Activated CD4-positive, alpha-beta T cell treated with anti-CD3 and anti-CD28 coated beads, Interleukin-2, amount 10 ng/mL, durations not matched to agents 7 days and 5 days (primary cell): ENCODE results near the gene TMA7. TPM values are rescaled to one million over a fixed set of nuclear protein-coding genes. Genes with fewer than 3 reads are reported as not detected.

Source experiments
- CTCF ChIA-PET: fragments of 350-600 bp; sonication (Branson Sonifier 250); formaldehyde crosslinking; loops from one replicate; lab custom pipeline; 2021; ENCODE audit warnings: antibody characterized with exemption; lab: Charles Lee
- POLR2A ChIA-PET: fragments of 350-600 bp; sonication (Branson Sonifier 250); formaldehyde crosslinking; loops from one replicate; lab custom pipeline; 2021; ENCODE audit warnings: antibody characterized with exemption; lab: Charles Lee
- DNase-seq: peaks from one replicate; pipeline ENCODE4 v3.0.0-alpha.2; 2020
- H3K27ac Mint-ChIP-seq: one replicate; pipeline ENCODE4 v1.8.0; 2021; ENCODE audit warnings: mild to moderate bottlenecking, moderate library complexity, mixed read lengths
- H3K27me3 Mint-ChIP-seq: one replicate; pipeline ENCODE4 v1.8.0; 2021; ENCODE audit warnings: mixed read lengths
- H3K36me3 Mint-ChIP-seq: one replicate; pipeline ENCODE4 v1.8.0; 2021; ENCODE audit warnings: low read depth, mixed read lengths
- H3K4me1 Mint-ChIP-seq: one replicate; pipeline ENCODE4 v1.8.0; 2021; ENCODE audit warnings: mixed read lengths
- H3K4me3 Mint-ChIP-seq: one replicate; pipeline ENCODE4 v1.8.0; 2021; ENCODE audit warnings: mild to moderate bottlenecking, moderate library complexity, mixed read lengths
- H3K9me3 Mint-ChIP-seq: one replicate; pipeline ENCODE4 v1.8.0; 2021; ENCODE audit warnings: mixed read lengths
- total RNA-seq, 2 experiments: library from RNA; stranded (reverse); gene quantifications; one replicate each; pipeline ENCODE4 v1.2.3, GENCODE V29; 2021

The TMA7 gene
- total RNA-seq, 2 experiments from 2014 or later = 285 to 290 TPM

DNA sequence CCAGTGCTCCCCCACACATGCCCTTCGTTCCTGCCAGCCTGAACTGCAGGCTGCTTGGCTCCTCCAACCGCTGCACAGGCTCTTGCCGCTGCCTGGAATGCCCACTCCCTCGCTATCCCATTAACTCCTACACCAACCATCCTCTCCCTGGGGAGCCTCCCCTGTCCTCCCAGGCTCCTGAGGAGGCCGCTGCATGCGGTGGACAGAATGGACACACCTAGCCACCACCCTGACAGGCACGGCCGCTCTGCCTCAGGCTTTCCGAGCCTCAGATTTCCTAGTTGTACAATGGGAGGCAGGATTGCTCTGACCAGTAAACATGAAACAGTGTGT, 12.5 kb upstream of the TMA7 start:
- H3K4me3 Mint-ChIP-seq = peak overlapping the region; percentile 49
- peak overlapping the region; percentile 17 for H3K27ac Mint-ChIP-seq
- DNase-seq = no peak
- H3K27me3 Mint-ChIP-seq = peaks cover 20% of the 10 kb centered on the region
- H3K9me3 Mint-ChIP-seq = no peaks in the 10 kb centered on the region
- ChIA-PET POLR2A (interaction anchor here (0.6 kb wide), 1 partner anchor 46 kb away, joined by 3 read pairs; no protein-coding TSS in a partner anchor), CTCF (interaction anchor here (2.1 kb wide), 1 partner anchor 9 kb away, joined by 9 read pairs; no protein-coding TSS in a partner anchor)
- H3K4me1 Mint-ChIP-seq = peaks cover 15% of the 10 kb centered on the region
- peaks cover 9% of the 10 kb centered on the region for H3K36me3 Mint-ChIP-seq

DNA sequence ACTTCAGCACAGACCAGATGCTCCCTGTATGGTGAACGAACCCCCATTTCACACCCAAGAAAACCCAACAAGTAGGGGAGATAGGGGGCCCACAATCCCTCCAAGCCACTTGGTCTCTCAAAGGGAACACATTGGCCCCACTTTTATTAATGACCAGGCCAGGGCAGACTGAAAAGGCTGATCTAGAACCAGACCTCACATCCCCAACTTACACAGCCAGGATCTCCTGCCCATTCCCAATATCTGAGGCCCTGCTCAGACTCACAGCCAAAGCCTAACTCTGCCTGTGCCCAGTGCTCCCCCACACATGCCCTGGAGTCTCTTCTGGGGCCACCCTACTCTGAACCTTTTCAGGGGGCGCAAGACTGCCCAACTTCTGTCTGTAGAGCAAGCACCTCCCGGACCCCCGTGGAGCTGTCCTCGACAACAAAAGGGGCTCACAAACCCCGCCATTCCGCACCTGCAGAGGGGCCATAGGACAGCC, 11.9 kb upstream of the TMA7 start:
- peak overlapping the region; percentile 49 for H3K4me3 Mint-ChIP-seq
- ChIA-PET CTCF (interaction anchor here (1.2 to 2.1 kb wide), 2 partner anchors 8 to 27 kb away, joined by 5 to 9 read pairs; no protein-coding TSS in a partner anchor), POLR2A (interaction anchor here (0.6 kb wide), 1 partner anchor 276 kb away, joined by 6 read pairs; no protein-coding TSS in a partner anchor)
- peaks cover 20% of the 10 kb centered on the region for H3K27me3 Mint-ChIP-seq
- H3K27ac Mint-ChIP-seq = peak overlapping the region; percentile 17
- H3K4me1 Mint-ChIP-seq = peaks cover 18% of the 10 kb centered on the region
- no peak for DNase-seq
- peaks cover 14% of the 10 kb centered on the region for H3K36me3 Mint-ChIP-seq
- no peaks in the 10 kb centered on the region for H3K9me3 Mint-ChIP-seq

DNA sequence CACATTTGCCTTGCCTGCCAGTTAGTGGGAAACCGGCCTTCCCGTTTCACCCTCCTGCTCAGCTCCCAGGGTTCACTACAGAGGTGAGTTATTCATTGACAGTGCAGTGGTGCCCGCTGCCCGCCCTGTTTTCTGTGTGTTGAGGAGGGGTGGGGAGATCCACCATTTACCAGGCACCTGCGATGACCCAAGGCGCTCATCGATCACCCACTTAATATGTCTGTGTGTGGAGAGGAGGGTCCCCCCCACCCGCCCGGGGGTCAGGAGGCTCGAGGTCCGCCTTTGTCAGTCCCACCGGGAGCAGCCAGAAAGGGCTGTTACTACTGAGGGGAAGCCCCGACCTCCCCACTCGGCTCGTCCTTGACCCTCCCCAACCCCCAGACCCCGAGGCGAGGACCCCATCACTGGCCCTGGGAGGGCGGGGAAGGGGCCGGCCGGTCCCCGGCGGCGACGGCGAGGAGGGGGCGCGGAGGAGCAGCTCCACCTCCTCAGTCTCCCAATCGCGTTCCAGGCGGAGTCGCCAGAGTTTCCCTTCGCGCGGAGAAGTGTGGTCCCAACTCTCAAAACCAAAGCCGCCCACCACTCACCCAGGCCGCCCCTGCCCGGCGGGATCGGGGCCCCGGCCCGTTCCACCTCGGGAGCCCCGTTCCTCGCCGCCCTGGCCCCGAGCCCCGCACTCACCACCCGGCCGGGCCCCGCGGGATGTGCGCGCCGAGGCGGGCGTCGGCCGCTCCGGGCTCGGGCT, 11.3 kb upstream of the TMA7 start:
- H3K4me3 Mint-ChIP-seq = peak overlapping the region; percentile 49
- POLR2A ChIA-PET = interaction anchor here (0.6 kb wide), 1 partner anchor 275 kb away, joined by 6 read pairs; no protein-coding TSS in a partner anchor
- no peak for DNase-seq
- H3K27ac Mint-ChIP-seq = no peak overlapping the region
- peaks cover 19% of the 10 kb centered on the region for H3K4me1 Mint-ChIP-seq
- H3K27me3 Mint-ChIP-seq = peaks cover 20% of the 10 kb centered on the region
- H3K9me3 Mint-ChIP-seq = no peaks in the 10 kb centered on the region
- CTCF ChIA-PET = interaction anchor here (0.6 to 1.8 kb wide), 4 partner anchors 13 to 637 kb away, joined by 3 to 5 read pairs (median 4); no protein-coding TSS in a partner anchor
- peaks cover 16% of the 10 kb centered on the region for H3K36me3 Mint-ChIP-seq

DNA sequence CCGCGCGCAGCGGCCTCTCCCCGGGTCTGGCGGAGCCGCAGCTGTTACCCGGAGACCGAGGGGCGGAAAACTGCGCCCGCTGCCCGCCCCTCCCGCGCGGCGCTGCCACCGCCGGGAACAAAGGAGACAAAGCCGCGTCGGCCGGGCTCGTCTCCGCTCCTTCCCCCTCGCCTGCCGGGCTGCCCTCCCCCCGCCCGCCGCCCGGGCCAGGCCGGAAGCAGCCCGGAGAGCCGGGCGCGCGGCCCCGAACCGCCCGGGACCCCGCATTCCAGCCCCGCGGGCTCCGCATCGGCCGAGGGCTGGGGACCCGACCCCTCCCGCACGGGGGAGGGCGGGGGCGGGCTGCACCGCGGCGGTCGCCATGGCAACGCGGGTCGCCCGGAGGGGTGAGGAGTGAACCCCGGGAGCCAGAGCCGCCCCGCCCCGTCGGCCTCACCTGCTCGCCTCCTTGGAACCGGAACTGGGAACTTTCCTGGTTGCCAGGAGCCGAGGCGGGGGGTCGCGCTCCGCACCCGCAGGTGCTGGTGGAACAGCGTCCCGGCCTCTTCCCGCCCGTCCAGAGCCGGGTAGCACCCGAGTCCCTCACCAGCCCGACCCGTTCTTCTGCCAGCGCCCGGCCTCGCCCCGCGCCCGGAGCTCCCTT, 10.6 kb upstream of the TMA7 start:
- CTCF ChIA-PET = interaction anchor here (0.6 to 2.6 kb wide), 7 partner anchors 11 to 637 kb away, joined by 3 to 6 read pairs (median 4); partner anchors contain the start of genes CCDC51 and TMA7
- peak overlapping the region; percentile 69 for H3K4me3 Mint-ChIP-seq
- peaks cover 20% of the 10 kb centered on the region for H3K27me3 Mint-ChIP-seq
- peaks cover 19% of the 10 kb centered on the region for H3K4me1 Mint-ChIP-seq
- peaks cover 19% of the 10 kb centered on the region for H3K36me3 Mint-ChIP-seq
- H3K27ac Mint-ChIP-seq = no peak overlapping the region
- H3K9me3 Mint-ChIP-seq = no peaks in the 10 kb centered on the region
- POLR2A ChIA-PET = no interaction called here
- peak; percentile 58 for DNase-seq

DNA sequence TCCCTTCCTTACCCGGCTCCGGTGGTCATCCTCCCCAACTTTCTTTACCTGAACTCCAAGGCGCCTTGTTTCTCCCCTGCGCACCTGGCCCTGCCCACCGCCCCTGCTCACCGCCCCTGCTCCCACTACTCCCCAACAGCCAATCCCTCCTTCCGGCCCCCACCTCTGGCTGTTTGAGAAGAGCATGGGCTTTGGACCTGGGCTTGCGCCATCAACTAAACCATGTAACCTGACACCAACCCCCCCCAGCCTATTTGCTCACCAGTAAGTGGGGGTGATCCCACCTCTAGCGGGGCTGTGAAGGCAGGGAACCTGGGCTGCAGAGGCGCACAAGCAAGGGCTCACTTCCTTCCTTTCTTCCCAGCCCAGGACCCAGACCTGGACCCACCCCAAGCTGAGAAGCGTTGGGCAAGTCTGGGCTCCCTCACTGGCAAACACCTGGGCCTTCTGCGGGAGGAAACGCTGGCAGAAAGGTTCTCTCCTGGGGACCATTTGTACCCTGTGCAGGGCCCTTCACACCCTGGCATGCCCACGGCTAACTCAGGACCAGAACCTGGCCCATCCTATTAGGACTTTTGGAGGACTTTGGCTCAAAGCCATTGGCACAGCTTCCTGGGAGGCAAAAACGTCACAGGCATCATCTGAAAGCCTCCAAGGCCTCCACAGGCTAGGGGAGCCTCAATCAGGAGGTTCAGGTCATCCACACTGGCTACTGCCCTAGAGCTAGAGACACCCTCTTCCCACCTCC, 9.9 kb upstream of the TMA7 start, which contains the start of gene PLXNB1:
PLXNB1 (minus strand) TSS at position 127 of the 748 bp plus-strand sequence. CDS start 5,475 bp downstream, outside the sequence.
- DNase-seq = no peak
- Mint-ChIP-seq H3K36me3 (peaks cover 19% of the 10 kb centered on the region), H3K27me3 (peaks cover 20% of the 10 kb centered on the region), H3K9me3 (no peaks in the 10 kb centered on the region), H3K4me1 (peaks cover 19% of the 10 kb centered on the region), H3K4me3 (peak within 1 kb of the TSS; percentile 69), H3K27ac (no peak within 1 kb of the TSS)
- ChIA-PET CTCF (interaction anchor here (0.6 to 2.6 kb wide), 9 partner anchors 10 to 159 kb away, joined by 3 to 6 read pairs (median 3); partner anchors contain the start of genes ATRIP, CCDC51 and TMA7), POLR2A (no interaction called here)

DNA sequence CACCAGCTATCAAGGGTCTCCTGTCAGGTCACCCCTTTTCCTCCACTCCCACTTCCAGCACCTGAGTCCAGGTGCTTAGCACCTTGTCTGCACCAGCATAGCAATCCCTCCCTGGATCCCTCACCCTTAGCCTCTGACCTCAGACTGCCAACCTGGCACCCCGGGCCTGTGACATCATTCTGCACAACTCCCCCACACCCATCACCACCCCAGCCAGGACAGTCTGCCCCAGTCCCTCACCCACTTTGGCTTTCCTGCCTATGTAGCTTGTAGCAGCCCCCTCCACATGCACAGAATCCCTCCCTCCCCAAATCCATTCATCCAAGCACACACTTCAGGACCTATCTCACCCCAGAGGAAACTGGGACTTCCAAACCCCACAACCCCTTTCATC, 9.4 kb upstream of the TMA7 start:
- no peaks in the 10 kb centered on the region for H3K9me3 Mint-ChIP-seq
- H3K27me3 Mint-ChIP-seq = peaks cover 20% of the 10 kb centered on the region
- peak overlapping the region; percentile 69 for H3K4me3 Mint-ChIP-seq
- POLR2A ChIA-PET = no interaction called here
- H3K27ac Mint-ChIP-seq = no peak overlapping the region
- H3K4me1 Mint-ChIP-seq = peaks cover 19% of the 10 kb centered on the region
- peaks cover 19% of the 10 kb centered on the region for H3K36me3 Mint-ChIP-seq
- CTCF ChIA-PET = interaction anchor here (0.8 to 2.6 kb wide), 7 partner anchors 9 to 160 kb away, joined by 3 to 6 read pairs (median 4); partner anchors contain the start of genes ATRIP, CCDC51 and TMA7
- DNase-seq = no peak

DNA sequence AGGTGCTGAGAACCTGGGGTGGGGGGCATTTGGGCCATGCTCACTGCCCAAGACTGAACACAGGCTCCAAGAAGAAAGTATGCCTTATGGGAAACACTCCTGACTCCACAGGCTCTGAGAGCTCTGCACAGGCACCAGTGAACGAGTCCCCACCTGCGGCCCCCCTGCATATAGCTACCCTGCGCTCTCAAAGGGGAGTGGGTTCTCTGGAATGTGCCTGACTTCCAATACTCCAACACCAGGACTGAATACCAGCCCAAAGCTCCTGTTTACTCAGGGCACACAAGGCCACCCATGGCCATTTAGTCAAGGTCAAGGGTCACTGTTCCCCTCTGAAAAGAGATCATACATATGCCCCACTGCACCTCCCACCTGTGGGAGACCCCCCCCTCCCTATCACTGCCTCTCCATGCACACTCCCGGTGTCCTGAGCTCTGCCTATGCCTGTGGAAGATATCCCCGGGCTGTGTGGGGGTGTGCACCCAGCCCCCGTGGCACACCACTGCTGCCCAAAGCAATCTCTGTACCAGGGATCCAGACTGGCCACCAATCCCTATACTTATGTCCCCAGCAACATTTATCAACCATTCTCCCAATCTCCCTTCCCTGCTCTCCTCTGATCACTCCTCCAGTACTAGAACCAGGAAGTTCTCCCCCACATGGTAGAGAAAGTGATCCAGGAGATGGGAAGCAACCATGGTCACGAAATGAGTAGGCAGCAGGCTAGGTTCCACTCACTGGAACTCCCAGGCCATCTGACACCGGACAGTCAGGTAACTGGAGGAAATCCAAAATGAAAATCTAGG, 8.6 kb upstream of the TMA7 start:
- ChIA-PET POLR2A (no interaction called here), CTCF (interaction anchor here (0.5 to 5.5 kb wide), 4 partner anchors 9 to 188 kb away, joined by 3 to 76 read pairs (median 4); partner anchors contain the start of genes ATRIP, CCDC51 and TMA7)
- H3K36me3 Mint-ChIP-seq = peaks cover 19% of the 10 kb centered on the region
- no peak for DNase-seq
- peak overlapping the region; percentile 62 for H3K27ac Mint-ChIP-seq
- peak overlapping the region; percentile 69 for H3K4me3 Mint-ChIP-seq
- peaks cover 19% of the 10 kb centered on the region for H3K4me1 Mint-ChIP-seq
- no peaks in the 10 kb centered on the region for H3K9me3 Mint-ChIP-seq
- peaks cover 20% of the 10 kb centered on the region for H3K27me3 Mint-ChIP-seq

DNA sequence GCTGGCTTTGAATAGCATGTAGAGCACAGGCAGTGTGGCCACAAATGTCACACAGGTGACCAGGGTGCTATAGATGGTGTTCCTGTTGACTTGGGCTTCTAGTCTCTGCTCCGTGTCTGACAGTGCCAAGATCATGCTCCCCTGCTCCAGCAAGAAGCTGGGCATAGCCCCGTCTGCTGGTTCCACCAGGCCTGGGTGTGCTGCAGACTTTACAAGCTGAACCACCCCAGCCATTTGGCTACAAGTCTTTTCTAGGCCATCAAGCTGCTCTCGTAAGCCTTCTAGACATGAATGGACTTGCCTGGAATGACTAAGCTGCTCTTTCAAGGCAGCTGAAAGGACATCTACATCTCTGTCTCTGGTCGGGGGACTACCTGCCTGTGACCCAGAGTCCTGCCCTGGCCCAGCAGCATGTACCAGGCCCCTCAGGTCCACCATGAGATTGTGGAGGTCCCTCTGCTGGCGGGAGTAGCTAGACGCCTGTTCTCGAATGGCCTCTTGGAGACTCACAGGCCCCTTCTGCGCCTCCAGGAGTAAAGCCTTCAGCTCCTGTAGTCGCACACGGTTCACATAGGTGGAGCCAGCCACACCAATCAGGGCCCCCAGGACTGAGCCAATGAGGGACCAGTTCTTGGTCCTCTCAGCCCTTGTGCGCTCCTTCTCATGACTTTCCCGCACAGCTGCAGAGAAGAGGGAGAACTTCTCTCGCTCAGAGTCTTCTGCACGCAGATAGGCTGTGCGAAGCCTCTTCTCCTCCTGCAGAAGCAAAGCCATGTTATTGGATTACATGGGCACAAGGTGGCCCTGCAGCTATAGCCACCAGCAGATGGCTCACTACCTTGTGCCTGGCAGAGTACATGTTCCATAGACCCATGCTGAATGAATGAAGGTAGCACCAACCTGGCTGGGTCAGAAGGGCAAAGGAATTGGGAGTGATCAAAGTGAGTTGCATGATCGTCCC, 7.4 kb upstream of the TMA7 start:
- H3K27me3 Mint-ChIP-seq = peaks cover 11% of the 10 kb centered on the region
- no peaks in the 10 kb centered on the region for H3K9me3 Mint-ChIP-seq
- CTCF ChIA-PET = interaction anchor here (0.6 to 5.5 kb wide), 10 partner anchors 13 to 389 kb away, joined by 3 to 80 read pairs (median 4); partner anchors contain the start of gene ATRIP
- no peak overlapping the region for H3K4me3 Mint-ChIP-seq
- peak; percentile 22 for DNase-seq
- POLR2A ChIA-PET = no interaction called here
- H3K36me3 Mint-ChIP-seq = peaks cover 19% of the 10 kb centered on the region
- no peak overlapping the region for H3K27ac Mint-ChIP-seq
- H3K4me1 Mint-ChIP-seq = peaks cover 21% of the 10 kb centered on the region

DNA sequence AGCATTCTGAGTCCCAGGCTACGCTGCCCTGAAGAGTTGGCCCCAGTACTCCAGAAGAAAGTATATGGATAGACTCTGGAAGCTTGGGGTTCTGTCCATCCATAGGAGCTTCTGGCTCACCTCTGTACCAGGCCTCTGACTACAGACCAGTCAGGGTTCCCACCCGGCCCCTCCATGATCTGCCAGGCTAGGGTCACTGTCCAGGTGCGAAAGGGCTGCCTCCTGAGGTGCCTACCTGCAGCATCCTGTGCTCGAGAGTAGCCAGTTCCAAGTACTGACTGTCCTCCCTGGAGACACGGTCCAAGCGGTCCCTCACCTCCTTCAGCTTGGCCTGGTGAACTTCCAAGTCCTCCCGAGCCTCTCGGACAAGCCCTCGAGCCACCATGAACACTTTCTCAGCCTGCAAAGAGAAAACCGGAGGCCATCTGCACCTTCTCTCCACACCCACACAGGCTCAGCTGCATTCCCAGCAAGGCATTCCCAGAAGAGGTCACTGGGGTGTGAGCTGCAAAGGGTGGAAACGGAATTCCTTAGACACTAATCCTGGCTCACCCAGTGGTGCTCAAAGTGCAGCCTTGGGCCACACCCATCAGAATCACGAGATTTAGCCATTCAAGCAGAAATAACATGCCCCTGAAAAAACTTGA, 6.5 kb upstream of the TMA7 start:
- peaks cover 29% of the 10 kb centered on the region for H3K4me1 Mint-ChIP-seq
- H3K9me3 Mint-ChIP-seq = no peaks in the 10 kb centered on the region
- H3K27me3 Mint-ChIP-seq = peaks cover 2% of the 10 kb centered on the region
- H3K36me3 Mint-ChIP-seq = peaks cover 19% of the 10 kb centered on the region
- ChIA-PET POLR2A (interaction anchor here (0.5 kb wide), 1 partner anchor 124 kb away, joined by 9 read pairs; no protein-coding TSS in a partner anchor), CTCF (interaction anchor here (0.9 to 5.5 kb wide), 6 partner anchors 12 to 252 kb away, joined by 3 to 80 read pairs (median 8); partner anchors contain the start of genes ATRIP and NCKIPSD)
- H3K4me3 Mint-ChIP-seq = no peak overlapping the region
- peak overlapping the region; percentile 15 for H3K27ac Mint-ChIP-seq
- no peak for DNase-seq
